Thoracic aorta (tissue), 2 donors: ENCODE measurements around the gene BSND. TPM values are rescaled to one million over a fixed set of nuclear protein-coding genes. Genes with fewer than 3 reads are reported as not detected.
A peak's percentile ranks its signal among the peaks of the same experiment; 100 is the strongest.

ENCODE experiments used
- ATAC-seq: fragments of 150-250 bp; one replicate; pipeline ENCODE4 v1.8.0; 2017; ENCODE audit warnings: low read depth; ENCODE audit not compliant: insufficient number of reproducible peaks, low FRiP score
- DNase-seq: peaks from one replicate; pipeline ENCODE4 v3.0.0-alpha.2; 2020; ENCODE audit warnings: low spot score
- H3K27ac ChIP-seq, 2 donors: fragments of 200-600 bp; sonication (generic); 1 replicate in 1 of 2; 2 replicates in 1 of 2; pipeline ENCODE4 v1.5.1; 2016; ENCODE audit warnings: mild to moderate bottlenecking in 2 of 2, moderate library complexity in 2 of 2
- H3K27me3 ChIP-seq: fragments of 200-600 bp; sonication (generic); replicated peaks from 2 replicates; pipeline ENCODE4 v1.6.0; 2016; ENCODE audit warnings: mild to moderate bottlenecking; ENCODE audit not compliant: insufficient read depth
- H3K36me3 ChIP-seq: fragments of 200-600 bp; sonication (generic); one replicate; pipeline ENCODE4 v1.5.1; 2016
- H3K4me1 ChIP-seq, 2 donors: fragments of 200-600 bp; sonication (generic); 1 replicate in 1 of 2; 2 replicates in 1 of 2; pipeline versions ENCODE4 v1.5.1 to v1.6.0; 2016; ENCODE audit warnings: low read depth in 2 of 2, mild to moderate bottlenecking in 1 of 2; ENCODE audit not compliant: control insufficient read depth in 1 of 2
- H3K4me3 ChIP-seq: fragments of 200-600 bp; sonication (generic); 2 replicates; pipeline ENCODE4 v1.5.1; 2016; ENCODE audit warnings: mild to moderate bottlenecking
- H3K9me3 ChIP-seq: fragments of 200-600 bp; sonication (generic); 2 replicates; pipeline ENCODE4 v1.5.1; 2016
- total RNA-seq, 2 donors: library from RNA; depleted of rRNA; stranded (reverse); fragments of >200 nt; gene quantifications; one replicate each; pipeline versions ENCODE4 v1.1.0 to v1.2.3, GENCODE V29; 2016
- TF ChIP-seq, protein P1 (sequence below): fragments of 200-600 bp; sonication (generic); IDR thresholded peaks from one replicate; pipeline ENCODE4 v1.5.1; 2019; ENCODE audit warnings: antibody characterized with exemption

The BSND gene
- total RNA-seq, 2 donors from 2014 or later: not detected

DNA sequence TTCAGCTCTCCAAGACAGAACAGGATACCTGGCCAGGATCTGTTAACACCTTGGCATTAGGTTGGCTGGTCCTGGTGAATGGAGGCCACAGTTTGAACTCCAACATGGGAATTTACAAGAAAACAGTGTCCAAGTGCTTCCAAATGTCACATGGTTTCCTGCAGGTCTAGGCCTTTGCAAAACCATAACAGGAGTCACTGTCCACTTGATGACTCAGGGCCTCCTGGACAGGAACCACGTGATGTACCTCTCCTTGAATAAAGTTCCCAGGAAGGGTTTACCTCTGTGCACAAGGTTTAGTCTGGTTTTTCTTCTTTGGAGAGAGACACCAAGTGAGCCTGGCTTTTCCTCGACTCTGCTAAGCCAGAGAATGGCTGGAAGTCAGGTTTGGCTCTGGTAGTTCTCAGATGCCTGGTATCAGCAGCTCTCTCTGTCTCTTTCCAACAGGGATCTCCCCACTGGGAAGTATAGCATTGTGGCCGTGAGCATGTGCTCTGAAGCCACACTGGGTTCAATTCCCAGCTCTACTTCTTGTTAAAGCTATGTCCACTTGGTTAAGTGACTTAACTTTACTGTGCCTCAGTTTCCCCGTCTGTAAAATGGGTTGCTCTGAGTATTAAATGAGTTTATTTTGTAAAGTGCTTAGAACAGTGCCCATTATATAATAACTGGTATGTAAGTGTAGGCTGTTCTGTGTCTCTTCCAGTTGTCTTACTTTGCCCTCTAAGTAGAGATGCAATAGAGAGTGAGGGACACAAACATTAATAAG is 45.6 kb upstream of the BSND start:
- TF ChIP-seq, protein P1, sequence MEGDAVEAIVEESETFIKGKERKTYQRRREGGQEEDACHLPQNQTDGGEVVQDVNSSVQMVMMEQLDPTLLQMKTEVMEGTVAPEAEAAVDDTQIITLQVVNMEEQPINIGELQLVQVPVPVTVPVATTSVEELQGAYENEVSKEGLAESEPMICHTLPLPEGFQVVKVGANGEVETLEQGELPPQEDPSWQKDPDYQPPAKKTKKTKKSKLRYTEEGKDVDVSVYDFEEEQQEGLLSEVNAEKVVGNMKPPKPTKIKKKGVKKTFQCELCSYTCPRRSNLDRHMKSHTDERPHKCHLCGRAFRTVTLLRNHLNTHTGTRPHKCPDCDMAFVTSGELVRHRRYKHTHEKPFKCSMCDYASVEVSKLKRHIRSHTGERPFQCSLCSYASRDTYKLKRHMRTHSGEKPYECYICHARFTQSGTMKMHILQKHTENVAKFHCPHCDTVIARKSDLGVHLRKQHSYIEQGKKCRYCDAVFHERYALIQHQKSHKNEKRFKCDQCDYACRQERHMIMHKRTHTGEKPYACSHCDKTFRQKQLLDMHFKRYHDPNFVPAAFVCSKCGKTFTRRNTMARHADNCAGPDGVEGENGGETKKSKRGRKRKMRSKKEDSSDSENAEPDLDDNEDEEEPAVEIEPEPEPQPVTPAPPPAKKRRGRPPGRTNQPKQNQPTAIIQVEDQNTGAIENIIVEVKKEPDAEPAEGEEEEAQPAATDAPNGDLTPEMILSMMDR: no peak
- no peaks in the 10 kb centered on the region for H3K27me3 ChIP-seq
- DNase-seq (no peak), ATAC-seq (no peak)
- peaks cover 6% of the 10 kb centered on the region for H3K9me3 ChIP-seq
- H3K4me1 ChIP-seq: peaks cover 15 to 38% of the 10 kb centered on the region in 2 donors
- H3K36me3 ChIP-seq: no peaks in the 10 kb centered on the region
- H3K27ac ChIP-seq: no peak overlapping the region
- H3K4me3 ChIP-seq: no peak overlapping the region

DNA sequence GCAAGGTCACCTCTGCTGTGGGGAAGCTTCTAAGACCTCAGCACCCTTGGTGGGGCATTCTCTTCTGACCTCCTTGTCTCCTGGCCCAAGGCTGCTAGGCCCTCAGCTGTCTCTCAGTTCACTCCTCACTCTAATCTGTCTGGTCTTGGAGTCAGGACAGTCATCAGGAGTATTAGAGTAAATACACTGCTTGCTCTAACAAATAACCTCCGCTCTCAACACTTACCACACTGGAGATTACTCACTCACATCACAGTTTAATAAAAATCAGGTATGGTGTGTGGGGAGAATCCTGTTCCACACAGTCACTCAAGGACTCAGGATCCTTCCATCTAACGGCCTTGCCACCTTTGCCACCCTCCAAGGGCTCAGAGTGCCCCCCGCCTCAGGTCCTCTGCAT is 44.9 kb upstream of the BSND start:
- H3K4me1 ChIP-seq: peaks cover 15 to 38% of the 10 kb centered on the region in 2 donors
- H3K9me3 ChIP-seq: peaks cover 6% of the 10 kb centered on the region
- no peak overlapping the region for H3K27ac ChIP-seq
- no peak for DNase-seq
- no peak overlapping the region for H3K4me3 ChIP-seq
- TF ChIP-seq, protein P1: no peak
- no peaks in the 10 kb centered on the region for H3K36me3 ChIP-seq
- no peaks in the 10 kb centered on the region for H3K27me3 ChIP-seq
- ATAC-seq: no peak

DNA sequence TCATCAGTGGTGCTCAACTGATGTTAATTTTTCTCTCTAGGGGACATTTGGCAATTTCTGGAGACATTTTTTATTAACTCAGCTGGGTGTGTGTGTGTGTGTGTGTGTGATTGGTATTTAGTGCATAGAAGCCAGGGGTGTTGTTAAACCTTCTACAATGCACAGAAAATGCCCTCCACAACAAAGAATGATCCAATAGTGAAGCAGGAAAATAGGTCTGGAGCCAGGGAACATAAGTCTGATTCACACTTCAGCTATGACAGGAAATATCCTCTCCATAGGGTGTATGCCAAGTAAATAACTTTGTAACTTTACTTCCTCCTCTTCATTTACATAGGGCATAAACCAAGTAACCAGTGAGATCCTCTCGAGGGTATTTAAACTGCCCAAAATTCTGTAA is 43.4 kb upstream of the BSND start:
- peak overlapping the region; percentile 15 for H3K4me3 ChIP-seq
- peaks cover 6% of the 10 kb centered on the region for H3K9me3 ChIP-seq
- H3K4me1 ChIP-seq: peaks cover 11 to 32% of the 10 kb centered on the region in 2 donors
- TF ChIP-seq, protein P1: no peak
- H3K27ac ChIP-seq: peak overlapping the region; percentile 73 to 77
- DNase-seq (no peak), ATAC-seq (no peak)
- H3K36me3 ChIP-seq: no peaks in the 10 kb centered on the region
- no peaks in the 10 kb centered on the region for H3K27me3 ChIP-seq

DNA sequence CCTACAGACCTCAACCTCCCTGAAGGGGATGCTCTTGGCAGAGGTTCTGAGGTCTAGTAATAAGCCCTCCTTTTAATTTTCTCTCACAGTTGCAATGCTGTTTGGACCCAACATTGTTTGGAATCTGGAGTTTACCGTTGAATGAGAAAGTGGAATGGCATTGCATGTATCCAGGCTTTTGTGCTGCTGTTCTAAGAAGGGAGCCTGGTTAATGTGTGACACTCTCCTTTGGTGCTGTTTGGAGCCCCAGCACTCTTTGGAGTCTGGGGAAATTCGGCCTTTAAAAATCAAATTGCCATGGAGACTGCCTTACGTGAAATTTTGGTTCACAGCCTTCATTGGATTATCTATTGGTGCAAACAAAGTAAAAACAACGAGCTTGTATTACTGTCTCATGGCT is 42.0 kb upstream of the BSND start:
- DNase-seq (no peak), ATAC-seq (no peak)
- Histone ChIP-seq H3K4me3 (no peak overlapping the region), H3K36me3 (no peaks in the 10 kb centered on the region), H3K27me3 (no peaks in the 10 kb centered on the region), H3K4me1 (peaks cover 6 to 20% of the 10 kb centered on the region in 2 donors), H3K27ac (peak overlapping the region; percentile 73 to 77), H3K9me3 (peaks cover 6% of the 10 kb centered on the region)
- TF ChIP-seq, protein P1: no peak

DNA sequence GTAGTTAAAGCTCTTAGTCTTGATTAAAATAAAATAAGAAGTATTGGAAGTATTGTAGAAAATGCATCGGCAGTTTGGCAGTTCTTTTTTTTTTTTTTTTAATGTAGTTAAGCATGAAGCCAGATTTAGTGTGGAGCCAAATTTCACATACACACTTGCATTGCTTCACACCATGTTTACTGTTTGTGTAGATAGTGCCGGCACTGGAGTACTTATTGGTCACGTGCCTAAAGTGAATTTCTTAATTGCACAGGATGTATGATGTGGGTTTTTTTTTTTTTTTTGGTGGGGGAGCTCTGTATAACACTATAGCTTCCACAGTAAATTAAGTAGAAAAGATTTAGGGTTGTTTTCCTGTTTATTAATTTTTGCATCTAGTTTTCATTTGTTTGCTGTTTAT is 39.5 kb upstream of the BSND start:
- Histone ChIP-seq H3K27me3 (no peaks in the 10 kb centered on the region), H3K4me1 (peaks cover 6 to 20% of the 10 kb centered on the region in 2 donors), H3K4me3 (no peak overlapping the region), H3K27ac (no peak overlapping the region), H3K9me3 (peaks cover 6% of the 10 kb centered on the region), H3K36me3 (no peaks in the 10 kb centered on the region)
- no peak for DNase-seq
- ATAC-seq: no peak
- TF ChIP-seq, protein P1: no peak
